ENCODE measurements around the gene SLC30A7. TPM values are rescaled to one million over a fixed set of nuclear protein-coding genes. Genes with fewer than 3 reads are reported as not detected.

The SLC30A7 gene
- total RNA-seq, 3 donors from 2014 or later (not counting 1 experiment from before 2014, with no cell fraction given), result 27.7 to 38.8 (median 36.2) TPM

- H3K9me3 Mint-ChIP-seq, result no peaks in the 10 kb centered on the region
- TF ChIP-seq CTCF (IDR thresholded peaks at IDR 0.05), result no peak
- H3K27ac ChIP-seq (ENCODE audit: low read length), result no peak overlapping the region
- ATAC-seq (no peak), DNase-seq (peak in 1 of 2 donors; percentile 18)
- intact Hi-C loops (cut with micrococcal nuclease), result no loop called here
- no peaks in the 10 kb centered on the region for H3K4me1 ChIP-seq (ENCODE audit: control insufficient read depth, insufficient read depth, low read length)
- peaks cover 6 to 17% of the 10 kb centered on the region in 2 donors for H3K4me1 Mint-ChIP-seq
- WGBS (ENCODE audit: insufficient coverage), result 7% methylated on average over 1 of the region's 2 CpGs
- H3K27ac Mint-ChIP-seq, result no peak overlapping the region
- H3K9me3 ChIP-seq (ENCODE audit: control insufficient read depth, insufficient read depth, low read length), result no peaks in the 10 kb centered on the region
- no peaks in the 10 kb centered on the region for H3K27me3 ChIP-seq (ENCODE audit: control insufficient read depth, insufficient read depth, low read length)
- H3K4me3 Mint-ChIP-seq, result no peak overlapping the region
- H3K36me3 Mint-ChIP-seq, result no peaks in the 10 kb centered on the region
- no peaks in the 10 kb centered on the region for H3K27me3 Mint-ChIP-seq (ENCODE audit: low read depth in 2 of 2)
- H3K36me3 ChIP-seq (ENCODE audit: control insufficient read depth, insufficient read depth, low read length), result peaks cover 8% of the 10 kb centered on the region
- H3K4me3 ChIP-seq (ENCODE audit: low read length), result no peak overlapping the region
Observed at GRCh38 chr1:101002551-101002950, 106.7 kb downstream of the SLC30A7 start.

GRCh38 chr1:101003012-101003650, 107.2 kb downstream of the SLC30A7 start:
- no peak overlapping the region for H3K4me3 Mint-ChIP-seq
- DNase-seq, result no peak
- H3K4me1 Mint-ChIP-seq, result peaks cover 6 to 17% of the 10 kb centered on the region in 2 donors

DNA sequence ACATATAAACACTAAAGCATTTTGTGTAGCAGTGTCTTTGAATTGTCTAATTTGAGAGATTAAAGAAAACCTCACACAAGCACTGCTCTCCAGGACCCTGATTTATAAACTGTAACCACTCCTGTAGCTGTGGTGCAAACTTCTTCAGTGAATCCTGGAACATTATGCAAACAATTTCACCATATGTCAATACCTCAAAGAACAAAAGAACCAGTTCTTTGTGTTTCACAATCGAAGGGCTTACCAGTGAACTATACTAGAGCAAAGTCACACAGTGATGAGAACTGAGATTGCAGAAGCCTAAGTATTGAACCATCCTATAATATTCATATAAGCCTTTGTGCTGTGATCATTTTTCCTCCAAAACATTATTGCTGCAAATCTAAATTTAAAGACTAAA, 108.2 kb downstream of the SLC30A7 start:
- H3K27ac Mint-ChIP-seq, result no peak overlapping the region
- H3K36me3 Mint-ChIP-seq, result peaks cover 10% of the 10 kb centered on the region
- no peaks in the 10 kb centered on the region for H3K4me1 ChIP-seq (ENCODE audit: control insufficient read depth, insufficient read depth, low read length)
- ATAC-seq, result peak in 1 of 3 donors; percentile 56
- H3K4me3 Mint-ChIP-seq, result no peak overlapping the region
- H3K9me3 ChIP-seq (ENCODE audit: control insufficient read depth, insufficient read depth, low read length), result no peaks in the 10 kb centered on the region
- H3K9me3 Mint-ChIP-seq, result no peaks in the 10 kb centered on the region
- no peaks in the 10 kb centered on the region for H3K27me3 ChIP-seq (ENCODE audit: control insufficient read depth, insufficient read depth, low read length)
- peak in 1 of 2 donors; percentile 15 for DNase-seq
- H3K4me1 Mint-ChIP-seq, result peaks cover 14 to 17% of the 10 kb centered on the region in 2 donors
- WGBS (ENCODE audit: insufficient coverage), result 20% methylated on average over 1 of the region's 1 CpG
- no peaks in the 10 kb centered on the region for H3K27me3 Mint-ChIP-seq (ENCODE audit: low read depth in 2 of 2)
- intact Hi-C loops (cut with micrococcal nuclease), result no loop called here
- TF ChIP-seq CTCF (IDR thresholded peaks at IDR 0.05), result no peak
- H3K27ac ChIP-seq (ENCODE audit: low read length), result no peak overlapping the region
- H3K36me3 ChIP-seq (ENCODE audit: control insufficient read depth, insufficient read depth, low read length), result peaks cover 8% of the 10 kb centered on the region
- no peak overlapping the region for H3K4me3 ChIP-seq (ENCODE audit: low read length)

More at GRCh38 chr1:101003012-101003650, 107.2 kb downstream of the SLC30A7 start:
- no peaks in the 10 kb centered on the region for H3K27me3 ChIP-seq (ENCODE audit: control insufficient read depth, insufficient read depth, low read length)
- H3K27ac ChIP-seq (ENCODE audit: low read length), result no peak overlapping the region
- no peak overlapping the region for H3K4me3 ChIP-seq (ENCODE audit: low read length)
- intact Hi-C loops (cut with micrococcal nuclease), result no loop called here
- H3K27ac Mint-ChIP-seq, result no peak overlapping the region
- ATAC-seq, result no peak
- H3K9me3 ChIP-seq (ENCODE audit: control insufficient read depth, insufficient read depth, low read length), result no peaks in the 10 kb centered on the region
- TF ChIP-seq CTCF (IDR thresholded peaks at IDR 0.05), result no peak
- no peaks in the 10 kb centered on the region for H3K9me3 Mint-ChIP-seq
- peaks cover 2% of the 10 kb centered on the region for H3K36me3 Mint-ChIP-seq
- no CpG with 5 or more reads among the region's 1 CpG for WGBS (ENCODE audit: insufficient coverage)
- peaks cover 8% of the 10 kb centered on the region for H3K36me3 ChIP-seq (ENCODE audit: control insufficient read depth, insufficient read depth, low read length)
- no peaks in the 10 kb centered on the region for H3K4me1 ChIP-seq (ENCODE audit: control insufficient read depth, insufficient read depth, low read length)
- H3K27me3 Mint-ChIP-seq (ENCODE audit: low read depth in 2 of 2), result no peaks in the 10 kb centered on the region

- Histone ChIP-seq H3K9me3 (ENCODE audit: control insufficient read depth, insufficient read depth, low read length) (no peaks in the 10 kb centered on the region), H3K27ac (ENCODE audit: low read length) (no peak overlapping the region), H3K4me3 (ENCODE audit: low read length) (no peak overlapping the region), H3K27me3 (ENCODE audit: control insufficient read depth, insufficient read depth, low read length) (no peaks in the 10 kb centered on the region), H3K36me3 (ENCODE audit: control insufficient read depth, insufficient read depth, low read length) (peaks cover 8% of the 10 kb centered on the region), H3K4me1 (ENCODE audit: control insufficient read depth, insufficient read depth, low read length) (no peaks in the 10 kb centered on the region)
- DNase-seq (no peak), ATAC-seq (no peak)
- Mint-ChIP-seq H3K27me3 (ENCODE audit: low read depth in 2 of 2) (no peaks in the 10 kb centered on the region), H3K36me3 (peaks cover 12% of the 10 kb centered on the region), H3K4me1 (peaks cover 14 to 17% of the 10 kb centered on the region in 2 donors), H3K9me3 (no peaks in the 10 kb centered on the region), H3K27ac (no peak overlapping the region), H3K4me3 (no peak overlapping the region)
- intact Hi-C loops (cut with micrococcal nuclease), result no loop called here
- 100% methylated on average over 3 of the region's 3 CpGs for WGBS (ENCODE audit: insufficient coverage)
- no peak for TF ChIP-seq CTCF (IDR thresholded peaks at IDR 0.05)
Observed at GRCh38 chr1:101004670-101005069, 108.8 kb downstream of the SLC30A7 start.
